ENCODE measurements around the gene DOCK11. TPM values are rescaled to one million over a fixed set of nuclear protein-coding genes. Genes with fewer than 3 reads are reported as not detected.

The DOCK11 gene
- total and polyA plus RNA-seq, 10 of the 15 experiments (the other 5 are each of a cell fraction or from before 2014, with no cell fraction given) = 16.3 to 30.7 (median 19.8) TPM

DNA sequence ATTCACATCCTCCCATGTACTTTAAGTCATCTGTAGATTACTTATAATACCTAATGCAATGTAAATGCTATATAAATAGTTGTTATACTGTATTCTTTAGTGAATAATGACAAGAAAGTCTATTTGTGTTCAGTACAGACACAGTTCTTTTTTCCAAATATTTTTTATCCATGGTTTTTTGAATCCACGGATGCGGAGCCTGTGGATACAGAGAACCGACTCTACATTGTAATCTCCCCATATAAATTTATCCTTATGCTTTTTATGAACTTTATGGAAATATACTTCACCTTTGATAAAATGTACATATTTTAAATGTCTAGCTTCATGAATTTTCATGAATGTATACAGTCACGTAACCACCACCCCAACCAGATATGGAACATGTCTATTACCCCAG, 88.2 kb downstream of the DOCK11 start:
- Histone ChIP-seq H3K4me2 (ENCODE audit: control insufficient read depth, insufficient read depth) (no peak overlapping the region), H3K27me3 (replicated peaks in 1 of 2; ENCODE audit: control insufficient read depth in 2 of 2, insufficient read depth in 2 of 2, low read length in 1 of 2) (no peaks in the 10 kb centered on the region), H3K79me2 (ENCODE audit: control insufficient read depth, insufficient read depth, low read length) (no peaks in the 10 kb centered on the region), H2AFZ (ENCODE audit: control insufficient read depth, low read depth, low read length) (no peak overlapping the region), H3K4me3 (no peak overlapping the region), H3K4me1 (ENCODE audit: control insufficient read depth, insufficient read depth, low read length) (no peaks in the 10 kb centered on the region), H3K27ac (ENCODE audit: control insufficient read depth, insufficient read depth) (no peak overlapping the region), H4K20me1 (ENCODE audit: control insufficient read depth, insufficient read depth) (no peaks in the 10 kb centered on the region), H3K36me3 (ENCODE audit: control insufficient read depth in 2 of 2, insufficient read depth in 2 of 2, low read length in 1 of 2) (no peaks in the 10 kb centered on the region), H3K9me3 (replicated peaks; ENCODE audit: control insufficient read depth, insufficient read depth, low read length) (no peaks in the 10 kb centered on the region), H3K9ac (ENCODE audit: control insufficient read depth, insufficient read depth, low read length) (no peak overlapping the region)
- BruUV-seq (replicated peaks) = no TSS peak
- no peak for DNase-seq (ENCODE audit: low read depth, low spot score)
- ChIA-PET CTCF (interaction anchor here (1.6 kb wide), 1 partner anchor 17 kb away, joined by 7 read pairs; no protein-coding TSS in a partner anchor), RAD21 (ENCODE audit: unreplicated experiment) (no interaction called here), POLR2A (interaction anchor here (0.6 kb wide), 1 partner anchor 23 kb away, joined by 4 read pairs; no protein-coding TSS in a partner anchor), SMC1A (ENCODE audit: uncharacterized antibody, unreplicated experiment) (no interaction called here)
- no peak for TF ChIP-seq CHD1 (IDR thresholded peaks at IDR 0.05; ENCODE audit: low read depth, low read length)
- no peak for TF ChIP-seq EGR1 (IDR thresholded peaks at IDR 0.05; ENCODE audit: borderline replicate concordance in 1 of 2, low read depth in 2 of 2, low read length in 2 of 2)
- no peak for TF ChIP-seq CBX5 (IDR thresholded peaks at IDR 0.05; ENCODE audit: low read depth)
- TF ChIP-seq TARDBP (IDR thresholded peaks at IDR 0.05; ENCODE audit: borderline replicate concordance) = no peak
- no peak for TF ChIP-seq CHD4 (IDR thresholded peaks at IDR 0.05)
- no peak for TF ChIP-seq CREM (IDR thresholded peaks at IDR 0.05; ENCODE audit: low read depth)
- TF ChIP-seq, protein P1, sequence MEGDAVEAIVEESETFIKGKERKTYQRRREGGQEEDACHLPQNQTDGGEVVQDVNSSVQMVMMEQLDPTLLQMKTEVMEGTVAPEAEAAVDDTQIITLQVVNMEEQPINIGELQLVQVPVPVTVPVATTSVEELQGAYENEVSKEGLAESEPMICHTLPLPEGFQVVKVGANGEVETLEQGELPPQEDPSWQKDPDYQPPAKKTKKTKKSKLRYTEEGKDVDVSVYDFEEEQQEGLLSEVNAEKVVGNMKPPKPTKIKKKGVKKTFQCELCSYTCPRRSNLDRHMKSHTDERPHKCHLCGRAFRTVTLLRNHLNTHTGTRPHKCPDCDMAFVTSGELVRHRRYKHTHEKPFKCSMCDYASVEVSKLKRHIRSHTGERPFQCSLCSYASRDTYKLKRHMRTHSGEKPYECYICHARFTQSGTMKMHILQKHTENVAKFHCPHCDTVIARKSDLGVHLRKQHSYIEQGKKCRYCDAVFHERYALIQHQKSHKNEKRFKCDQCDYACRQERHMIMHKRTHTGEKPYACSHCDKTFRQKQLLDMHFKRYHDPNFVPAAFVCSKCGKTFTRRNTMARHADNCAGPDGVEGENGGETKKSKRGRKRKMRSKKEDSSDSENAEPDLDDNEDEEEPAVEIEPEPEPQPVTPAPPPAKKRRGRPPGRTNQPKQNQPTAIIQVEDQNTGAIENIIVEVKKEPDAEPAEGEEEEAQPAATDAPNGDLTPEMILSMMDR (IDR thresholded peaks at IDR 0.05 in 2 of 3, conservative IDR thresholded peaks at IDR 0.05 in 1 of 3; ENCODE audit: control insufficient read depth in 2 of 3, extremely low read depth in 1 of 3, insufficient read depth in 1 of 3, low read depth in 3 of 3, low read length in 3 of 3) = no peak
- no peak for TF ChIP-seq CREB1 (IDR thresholded peaks at IDR 0.05; ENCODE audit: low read depth)
- TF ChIP-seq ZNF207 (IDR thresholded peaks at IDR 0.05; ENCODE audit: borderline replicate concordance) = no peak
- no peak for TF ChIP-seq ZNF24 (IDR thresholded peaks at IDR 0.05)
- TF ChIP-seq HDAC6 (IDR thresholded peaks at IDR 0.05; ENCODE audit: unreplicated experiment) = no peak
- no peak for TF ChIP-seq NR2C2 (IDR thresholded peaks at IDR 0.05; ENCODE audit: borderline replicate concordance, control insufficient read depth, insufficient read length, low read depth)
- no peak for TF ChIP-seq NRF1 (conservative IDR thresholded peaks at IDR 0.05; ENCODE audit: low read depth, low read length)
- no peak for ATAC-seq
- 98% methylated on average over 4 of the region's 4 CpGs for WGBS (ENCODE audit: insufficient coverage, insufficient replicate concordance, low lambda C conversion rate, missing lambda C conversion rate)
- no peak for FAIRE-seq
- in situ Hi-C loops (cut with MboI) = no loop called here
- intact Hi-C loops (cut with micrococcal nuclease; ENCODE audit: unreplicated experiment) = no loop called here
